Kidney tubule cell (primary cell): ENCODE measurements around the gene SLC5A6.
A peak's percentile ranks its signal among the peaks of the same experiment; 100 is the strongest.

Experiments used
- DNase-seq: peaks from one replicate; pipeline ENCODE4 v3.0.0-alpha.2; 2018; ENCODE audit warnings: low spot score

SLC5A6 gene

DNA sequence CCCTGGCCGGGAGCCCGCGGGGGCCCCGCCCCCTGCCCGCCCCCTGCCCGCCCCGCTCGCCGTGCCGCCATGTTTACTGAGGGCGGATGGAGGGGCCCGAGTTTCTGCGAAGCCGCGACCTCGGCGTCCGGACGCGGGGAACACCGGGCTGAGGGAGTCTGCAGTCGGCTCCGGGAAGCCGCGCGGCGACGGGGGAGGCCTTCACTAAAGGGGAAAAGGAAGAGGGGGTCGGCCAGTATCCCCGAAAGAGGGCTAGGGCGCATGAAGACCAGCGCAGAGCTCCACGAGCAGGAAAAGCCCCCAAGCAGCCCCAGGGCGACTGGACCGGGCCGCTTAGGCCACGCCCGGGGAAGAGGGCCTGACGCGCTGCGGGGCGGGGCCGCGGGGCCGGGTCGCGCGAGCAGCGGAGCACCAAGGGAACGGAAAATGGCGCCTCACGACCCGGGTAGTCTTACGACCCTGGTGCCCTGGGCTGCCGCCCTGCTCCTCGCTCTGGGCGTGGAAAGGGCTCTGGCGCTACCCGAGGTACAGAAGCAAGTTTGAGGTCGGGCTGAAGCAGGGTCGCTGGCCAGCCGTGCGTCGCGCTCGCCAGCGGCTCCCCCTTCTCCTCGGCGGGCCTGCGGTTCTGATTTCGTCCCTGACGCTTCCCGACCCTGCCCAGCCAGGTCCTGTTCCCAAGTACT lies at the start of gene SLC5A6, which contains the start of gene ATRAID:
SLC5A6 (minus strand) TSS at position 326 of the 683 bp plus-strand sequence. CDS start 4,618 bp downstream, outside the sequence.
ATRAID (plus strand) TSS at position 99 of the 683 bp plus-strand sequence; CDS start at position 427, 328 bp downstream.
- DNase-seq: peak; percentile 90

GRCh38 chr2:27261241-27261925 lies 49.3 kb upstream of the SLC5A6 start:
- no peak for DNase-seq

GRCh38 chr2:27258051-27258450 lies 46.0 kb upstream of the SLC5A6 start:
- no peak for DNase-seq

DNA sequence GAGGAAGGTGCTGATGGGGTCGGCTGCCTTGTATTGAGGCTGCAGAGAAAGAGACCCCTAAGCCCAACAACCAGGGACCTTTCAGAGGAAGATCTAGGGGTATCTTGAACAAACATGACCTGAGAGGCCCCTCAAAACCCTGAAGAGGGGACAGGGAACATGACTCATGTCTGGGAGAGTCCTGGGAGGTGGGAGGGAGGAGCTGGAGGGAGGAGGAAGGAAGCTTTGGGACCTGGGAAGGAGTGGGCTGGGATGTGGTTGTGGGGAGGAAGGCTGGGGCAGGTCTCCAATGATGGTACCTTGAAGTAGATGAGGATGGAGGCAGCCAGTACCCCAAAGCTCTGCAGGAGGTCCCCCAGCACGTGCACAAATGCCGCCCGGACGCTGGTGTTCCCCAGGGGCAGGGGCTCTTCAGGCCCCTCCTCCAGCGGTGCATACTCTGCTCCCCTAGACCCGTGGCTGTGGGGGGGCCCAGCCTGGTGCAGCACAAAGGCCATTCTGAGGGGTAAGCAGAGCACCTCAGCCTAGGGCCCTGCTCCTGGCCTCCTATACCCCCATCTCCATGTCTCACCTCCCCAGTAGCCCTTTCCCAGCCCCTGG lies 44.9 kb upstream of the SLC5A6 start:
- DNase-seq: no peak

GRCh38 chr2:27255660-27256059 lies 43.6 kb upstream of the SLC5A6 start:
- no peak for DNase-seq

GRCh38 chr2:27255187-27255586 lies 43.1 kb upstream of the SLC5A6 start:
- no peak for DNase-seq

DNA sequence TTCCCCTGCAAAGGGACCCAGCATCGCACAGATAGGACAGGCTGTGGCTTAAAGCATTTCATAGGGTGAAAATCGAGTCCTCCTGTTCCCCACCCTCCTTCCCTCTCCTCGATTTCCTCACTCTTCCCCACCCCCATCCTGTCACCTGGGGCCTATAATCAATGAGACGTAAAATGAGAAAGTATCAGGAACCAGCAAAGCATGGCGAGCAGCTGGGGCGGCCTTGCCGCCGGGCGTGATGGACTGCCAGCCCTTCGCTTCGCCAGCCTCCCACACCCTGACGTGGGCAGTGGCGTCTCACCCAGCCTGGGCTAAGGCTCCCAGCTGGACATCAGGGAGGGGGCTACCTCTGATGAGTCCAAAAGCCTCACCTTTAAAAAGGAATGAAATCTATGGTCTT lies 39.7 kb upstream of the SLC5A6 start:
- DNase-seq: no peak

DNA sequence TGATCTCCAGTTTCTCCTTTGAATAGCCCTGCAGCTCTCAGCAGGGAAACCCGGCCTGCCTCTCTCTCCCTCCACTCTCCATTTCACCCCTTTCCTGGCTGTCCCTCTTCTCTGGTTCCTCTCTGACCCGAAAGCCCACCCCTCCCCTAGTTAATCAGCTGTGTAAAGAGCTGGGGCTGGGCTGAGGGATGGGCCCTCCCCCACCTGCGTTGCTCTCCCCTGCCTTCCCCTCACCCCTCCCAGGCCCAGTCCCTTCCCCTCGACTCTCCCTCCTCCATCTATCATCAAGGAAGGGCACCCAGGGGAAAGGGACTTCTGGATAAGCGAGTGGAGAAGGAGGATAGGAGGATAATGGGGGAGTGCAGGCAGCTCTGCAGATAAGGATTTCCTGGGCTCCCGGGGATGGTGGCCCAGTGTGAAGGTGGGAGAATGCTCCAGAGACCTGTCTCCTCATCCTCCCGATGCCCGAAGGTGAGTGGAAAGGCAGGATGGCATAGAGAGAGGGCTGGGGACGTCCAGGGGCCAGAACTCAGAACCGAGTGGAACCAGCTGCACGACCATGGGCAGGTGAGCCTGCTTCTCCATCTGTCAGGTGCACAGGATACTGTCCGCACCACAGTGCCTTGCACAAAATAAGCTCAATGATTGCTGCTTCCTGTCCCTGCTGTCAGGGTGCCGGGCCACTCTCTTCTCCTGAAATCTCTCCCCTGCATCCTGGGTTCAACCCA lies 38.7 kb upstream of the SLC5A6 start:
- DNase-seq: no peak

- peak; percentile 43 for DNase-seq
Measured at GRCh38 chr2:27249891-27250651, 38.0 kb upstream of the SLC5A6 start.

GRCh38 chr2:27249159-27249890 lies 37.3 kb upstream of the SLC5A6 start:
- no peak for DNase-seq

DNA sequence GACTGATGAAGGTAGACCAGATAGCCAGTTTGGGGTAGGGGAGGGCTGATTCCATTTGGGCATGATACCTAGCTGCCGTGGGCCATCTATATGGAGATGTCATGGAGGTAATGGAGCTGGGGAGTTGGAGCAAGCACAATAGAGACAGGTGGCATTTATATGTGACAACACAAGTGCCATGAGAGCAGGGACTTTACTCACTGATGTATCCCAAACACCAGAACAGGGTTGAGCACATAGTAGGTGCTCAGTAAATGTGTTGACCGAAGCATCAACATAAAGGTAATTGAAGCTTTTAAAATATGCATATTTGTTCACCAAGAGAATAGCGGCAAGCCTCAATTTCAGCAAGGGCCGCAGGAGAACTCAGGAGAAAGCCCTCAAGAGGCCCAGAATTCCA lies 35.8 kb upstream of the SLC5A6 start:
- no peak for DNase-seq

GRCh38 chr2:27245626-27246025 lies 33.6 kb upstream of the SLC5A6 start:
- no peak for DNase-seq

DNA sequence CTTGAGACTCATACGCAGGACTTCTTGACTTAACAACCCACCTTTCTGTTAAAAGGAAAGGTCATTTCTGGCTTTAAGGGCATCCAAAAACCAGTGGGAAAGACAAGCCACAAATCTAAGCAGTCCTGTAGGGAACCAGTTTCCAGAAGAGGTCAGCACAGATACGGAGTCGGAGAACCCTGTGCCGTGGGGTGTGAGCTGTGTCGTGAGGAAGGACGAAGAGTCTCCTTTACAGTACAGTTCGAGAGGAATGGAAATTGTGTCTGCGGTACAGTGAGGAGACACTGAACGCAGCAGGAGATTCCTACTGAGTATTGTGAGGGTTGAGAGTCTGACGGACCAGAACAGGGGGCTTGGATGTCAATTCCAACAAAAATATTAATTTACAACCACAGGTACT lies 33.0 kb upstream of the SLC5A6 start:
- DNase-seq: no peak

DNA sequence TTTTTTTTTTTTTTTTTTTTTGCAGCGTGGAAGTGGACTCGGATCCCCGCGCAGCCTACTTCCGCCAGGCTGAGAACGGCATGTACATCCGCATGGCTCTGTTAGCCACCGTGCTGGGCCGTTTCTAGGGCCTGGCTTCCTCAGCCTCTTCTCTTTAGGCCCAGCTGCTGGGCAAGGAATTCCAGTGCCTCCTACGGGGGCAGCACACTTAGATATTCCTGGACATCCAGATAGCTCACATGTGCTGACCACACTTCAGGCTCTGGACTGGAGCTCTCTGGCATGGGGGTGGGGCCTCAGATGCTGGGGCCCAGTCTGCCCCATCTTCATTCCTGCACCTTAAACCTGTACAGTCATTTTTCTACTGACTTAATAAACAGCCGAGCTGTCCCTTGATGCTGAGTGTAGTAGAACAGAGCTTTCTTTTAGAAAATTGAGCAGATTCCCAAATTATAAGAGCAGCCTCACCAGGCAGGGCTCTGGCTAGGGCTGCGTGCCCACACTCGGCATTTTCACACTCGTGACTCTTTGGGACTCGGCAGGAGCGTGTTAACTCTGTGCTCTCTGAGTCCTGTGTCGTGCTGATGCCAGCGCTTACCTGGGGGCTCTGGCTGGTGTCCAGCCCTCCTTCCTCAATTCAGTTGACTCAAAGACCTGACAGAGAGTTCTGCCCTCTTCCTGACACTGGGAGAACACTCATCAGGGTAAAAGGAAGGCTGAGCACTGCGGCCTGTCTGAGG lies 31.5 kb upstream of the SLC5A6 start:
- DNase-seq: no peak

GRCh38 chr2:27242614-27242951 lies 30.5 kb upstream of the SLC5A6 start:
- no peak for DNase-seq

- DNase-seq: no peak
Measured at GRCh38 chr2:27241761-27242613, 29.9 kb upstream of the SLC5A6 start.

DNA sequence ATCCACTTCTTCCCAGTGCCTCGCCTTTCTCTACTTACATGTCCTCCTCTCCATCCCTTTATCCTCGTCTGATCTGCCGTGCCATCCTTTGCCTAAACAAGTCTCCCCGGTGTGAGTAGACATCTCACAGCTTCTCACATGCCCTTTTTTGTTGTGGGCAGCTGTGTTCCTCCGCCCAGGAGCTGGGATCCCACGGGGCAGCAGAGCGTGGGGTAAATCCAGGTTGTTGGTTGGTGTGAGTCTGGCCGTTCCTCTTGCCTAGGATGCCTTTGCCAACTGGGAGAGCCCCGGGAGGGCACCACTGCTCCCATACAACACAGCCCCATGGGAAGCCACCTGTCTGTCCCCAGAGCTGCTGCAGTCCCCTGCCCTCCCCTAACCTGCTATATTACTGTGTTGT lies 28.3 kb upstream of the SLC5A6 start:
- no peak for DNase-seq

DNA sequence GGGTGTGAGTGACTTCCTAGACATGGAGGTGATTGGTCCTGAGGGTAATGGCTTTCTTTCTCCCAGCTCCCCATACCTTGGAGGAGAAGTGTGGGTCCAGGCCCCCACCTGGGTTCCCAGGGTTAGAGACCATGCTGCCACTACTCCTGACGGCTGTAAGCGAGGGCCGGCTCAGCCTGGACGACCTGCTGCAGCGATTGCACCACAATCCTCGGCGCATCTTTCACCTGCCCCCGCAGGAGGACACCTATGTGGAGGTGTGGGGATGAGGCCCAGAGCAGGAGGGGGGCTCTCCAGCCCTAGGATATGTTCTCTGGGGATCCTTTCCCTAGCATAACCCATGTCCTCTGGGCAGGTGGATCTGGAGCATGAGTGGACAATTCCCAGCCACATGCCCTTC lies 26.9 kb upstream of the SLC5A6 start:
- no peak for DNase-seq

DNA sequence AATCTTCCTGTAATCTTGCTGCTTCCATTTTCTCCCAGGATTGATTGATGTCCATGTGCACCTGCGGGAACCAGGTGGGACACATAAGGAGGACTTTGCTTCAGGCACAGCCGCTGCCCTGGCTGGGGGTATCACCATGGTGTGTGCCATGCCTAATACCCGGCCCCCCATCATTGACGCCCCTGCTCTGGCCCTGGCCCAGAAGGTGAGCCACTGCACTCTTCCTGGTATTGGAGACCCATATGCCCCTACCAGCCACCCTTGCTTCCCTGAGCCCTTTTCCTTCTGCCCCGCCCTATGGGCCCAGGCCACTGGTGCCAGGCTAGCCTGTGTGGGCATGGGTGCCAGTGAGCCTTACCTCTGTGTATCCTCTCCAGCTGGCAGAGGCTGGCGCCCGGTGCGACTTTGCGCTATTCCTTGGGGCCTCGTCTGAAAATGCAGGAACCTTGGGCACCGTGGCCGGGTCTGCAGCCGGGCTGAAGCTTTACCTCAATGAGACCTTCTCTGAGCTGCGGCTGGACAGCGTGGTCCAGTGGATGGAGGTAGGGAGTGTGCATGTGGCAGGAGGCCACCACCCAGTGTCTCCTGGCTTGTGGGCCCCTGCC lies 25.4 kb upstream of the SLC5A6 start:
- DNase-seq: no peak
